Measurements from ENCODE around the gene SEC23A.

GRCh38 chr14:39014460-39014859, 88.6 kb downstream of the SEC23A start:
- TF ChIP-seq CTCF (IDR thresholded peaks at IDR 0.05), result no peak
- TF ChIP-seq POLR2A (IDR thresholded peaks at IDR 0.05), result no peak
- no peak for TF ChIP-seq EP300 (IDR thresholded peaks at IDR 0.05)
